Left hindlimb (tissue), 1 donor: Measurements from ENCODE around the gene SESTD1.
"Not testable (repeated sequence)": the region's sequence is repeated elsewhere in the genome, so short reads cannot be mapped to it uniquely, and the experiment has no call there.

ENCODE experiments used
- DNase-seq: peaks from one replicate; pipeline ENCODE4 v3.0.0-alpha.2; 2018

SESTD1 gene

GRCh38 chr2:179266271-179266670 lies 1.6 kb upstream of the SESTD1 start:
- no peak for DNase-seq

GRCh38 chr2:179265082-179265510 lies 464 bp upstream of the SESTD1 start:
- no peak for DNase-seq

GRCh38 chr2:179263446-179264367 lies 925 bp downstream of the SESTD1 start:
- peak; percentile 68 for DNase-seq

- DNase-seq, result no peak
Measured at GRCh38 chr2:179263015-179263414, 1.6 kb downstream of the SESTD1 start.

- no peak for DNase-seq
Measured at GRCh38 chr2:179262077-179262660, 2.5 kb downstream of the SESTD1 start.

GRCh38 chr2:179261151-179261825 lies 3.3 kb downstream of the SESTD1 start:
- DNase-seq, result no peak

- no peak for DNase-seq
Measured at GRCh38 chr2:179260224-179260623, 4.4 kb downstream of the SESTD1 start.

- no peak for DNase-seq
Measured at GRCh38 chr2:179255129-179255528, 9.5 kb downstream of the SESTD1 start.

GRCh38 chr2:179253226-179253625 lies 11.4 kb downstream of the SESTD1 start:
- DNase-seq, result no peak

- DNase-seq, result no peak
Measured at GRCh38 chr2:179252423-179252822, 12.2 kb downstream of the SESTD1 start.

- DNase-seq, result no peak
Measured at GRCh38 chr2:179251870-179252269, 12.8 kb downstream of the SESTD1 start.

GRCh38 chr2:179250848-179251504 lies 13.7 kb downstream of the SESTD1 start:
- no peak for DNase-seq

GRCh38 chr2:179250095-179250494 lies 14.5 kb downstream of the SESTD1 start:
- DNase-seq, result no peak

- DNase-seq, result no peak
Measured at GRCh38 chr2:179248024-179248348, 16.6 kb downstream of the SESTD1 start.

- no peak for DNase-seq
Measured at GRCh38 chr2:179247318-179248023, 17.2 kb downstream of the SESTD1 start.

GRCh38 chr2:179245843-179246242 lies 18.8 kb downstream of the SESTD1 start:
- not testable (repeated sequence) for DNase-seq

- no peak for DNase-seq
Measured at GRCh38 chr2:179243046-179243445, 21.6 kb downstream of the SESTD1 start.

GRCh38 chr2:179240481-179241451 lies 23.9 kb downstream of the SESTD1 start:
- no peak for DNase-seq

- no peak for DNase-seq
Measured at GRCh38 chr2:179239838-179240237, 24.8 kb downstream of the SESTD1 start.

- no peak for DNase-seq
Measured at GRCh38 chr2:179239195-179239594, 25.4 kb downstream of the SESTD1 start.

GRCh38 chr2:179238027-179238426 lies 26.6 kb downstream of the SESTD1 start:
- DNase-seq, result no peak
